GM12891 (cell line): ENCODE results near the gene TMEM9B.

Experiments used
- PAX5 ChIP-seq: IDR thresholded peaks from 2 replicates; pipeline ENCODE4 v1.6.1; 2011; ENCODE audit warnings: low read length, moderate library complexity, mild to moderate bottlenecking; ENCODE audit not compliant: insufficient read depth, severe bottlenecking
- POLR2A ChIP-seq: IDR thresholded peaks from 2 replicates; pipeline ENCODE4 v1.6.1; 2011; ENCODE audit warnings: low read depth, low read length, control low read depth
- POLR2AphosphoS5 ChIP-seq: IDR thresholded peaks from 2 replicates; pipeline ENCODE4 v1.6.1; 2011; ENCODE audit warnings: low read depth, low read length, control low read depth
- SPI1 ChIP-seq: IDR thresholded peaks from 2 replicates; pipeline ENCODE4 v1.6.1; 2011; ENCODE audit warnings: low read depth, low read length, control low read depth
- TAF1 ChIP-seq: IDR thresholded peaks from 2 replicates; pipeline ENCODE4 v1.6.1; 2011; ENCODE audit warnings: low read depth, low read length, control low read depth

- TF ChIP-seq TAF1 (no peak), POLR2A (no peak), SPI1 (no peak), PAX5 (no peak), POLR2AphosphoS5 (no peak)
Measured at GRCh38 chr11:8932564-8933180, 31.6 kb downstream of the TMEM9B start, which contains the start of gene C11orf16.
